HG02759 (cell line): ENCODE data around the gene KDM1B.

ENCODE experiments used
- ATAC-seq: cut with Tn5 transposase; IDR thresholded peaks from one replicate; pipeline ENCODE4 v1.9.1; 2021; ENCODE audit warnings: mild to moderate bottlenecking, moderate library complexity; ENCODE audit not compliant: unreplicated experiment

KDM1B gene, protein sequence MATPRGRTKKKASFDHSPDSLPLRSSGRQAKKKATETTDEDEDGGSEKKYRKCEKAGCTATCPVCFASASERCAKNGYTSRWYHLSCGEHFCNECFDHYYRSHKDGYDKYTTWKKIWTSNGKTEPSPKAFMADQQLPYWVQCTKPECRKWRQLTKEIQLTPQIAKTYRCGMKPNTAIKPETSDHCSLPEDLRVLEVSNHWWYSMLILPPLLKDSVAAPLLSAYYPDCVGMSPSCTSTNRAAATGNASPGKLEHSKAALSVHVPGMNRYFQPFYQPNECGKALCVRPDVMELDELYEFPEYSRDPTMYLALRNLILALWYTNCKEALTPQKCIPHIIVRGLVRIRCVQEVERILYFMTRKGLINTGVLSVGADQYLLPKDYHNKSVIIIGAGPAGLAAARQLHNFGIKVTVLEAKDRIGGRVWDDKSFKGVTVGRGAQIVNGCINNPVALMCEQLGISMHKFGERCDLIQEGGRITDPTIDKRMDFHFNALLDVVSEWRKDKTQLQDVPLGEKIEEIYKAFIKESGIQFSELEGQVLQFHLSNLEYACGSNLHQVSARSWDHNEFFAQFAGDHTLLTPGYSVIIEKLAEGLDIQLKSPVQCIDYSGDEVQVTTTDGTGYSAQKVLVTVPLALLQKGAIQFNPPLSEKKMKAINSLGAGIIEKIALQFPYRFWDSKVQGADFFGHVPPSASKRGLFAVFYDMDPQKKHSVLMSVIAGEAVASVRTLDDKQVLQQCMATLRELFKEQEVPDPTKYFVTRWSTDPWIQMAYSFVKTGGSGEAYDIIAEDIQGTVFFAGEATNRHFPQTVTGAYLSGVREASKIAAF

DNA sequence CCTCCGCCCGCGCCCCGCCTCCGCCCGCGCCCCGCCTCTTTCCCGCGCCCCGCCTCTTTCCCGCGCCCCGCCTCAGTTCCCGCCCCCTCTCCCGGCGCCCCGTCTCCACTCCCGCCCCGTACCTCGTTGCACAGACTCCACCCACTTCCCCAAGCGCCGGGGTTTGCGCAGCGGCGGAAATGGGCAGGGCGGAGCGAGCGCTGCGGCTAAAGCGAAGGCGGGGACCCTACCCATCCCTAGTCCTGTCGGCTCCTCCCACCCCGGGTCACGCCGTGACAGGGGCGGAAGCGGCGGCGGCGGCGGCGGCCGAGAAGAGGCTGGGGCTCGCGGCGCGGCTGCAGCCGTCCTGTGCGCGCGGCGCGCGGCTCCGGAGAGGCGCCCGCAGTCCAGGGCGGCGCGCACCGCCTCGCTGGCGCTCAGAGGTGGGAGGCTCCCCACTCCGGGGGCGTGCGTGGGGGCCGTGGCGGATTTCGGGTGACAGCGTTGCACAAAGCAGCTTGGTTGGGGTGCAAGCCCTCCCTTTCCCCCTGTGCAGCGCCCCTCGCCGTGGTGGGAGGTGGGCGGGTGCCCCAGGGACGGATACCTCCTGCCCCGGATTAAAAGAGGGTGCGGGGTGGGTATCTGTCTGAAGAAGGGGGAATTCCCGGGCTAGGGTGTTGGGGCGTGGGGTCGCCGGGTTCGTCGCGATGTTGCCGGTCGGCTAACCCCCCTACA is at the start of gene KDM1B:
Gene KDM1B (plus strand): TSS at position 273 of the 714 bp plus-strand sequence. CDS start 4,474 bp downstream, outside the sequence.
- peak; percentile 90 for ATAC-seq

DNA sequence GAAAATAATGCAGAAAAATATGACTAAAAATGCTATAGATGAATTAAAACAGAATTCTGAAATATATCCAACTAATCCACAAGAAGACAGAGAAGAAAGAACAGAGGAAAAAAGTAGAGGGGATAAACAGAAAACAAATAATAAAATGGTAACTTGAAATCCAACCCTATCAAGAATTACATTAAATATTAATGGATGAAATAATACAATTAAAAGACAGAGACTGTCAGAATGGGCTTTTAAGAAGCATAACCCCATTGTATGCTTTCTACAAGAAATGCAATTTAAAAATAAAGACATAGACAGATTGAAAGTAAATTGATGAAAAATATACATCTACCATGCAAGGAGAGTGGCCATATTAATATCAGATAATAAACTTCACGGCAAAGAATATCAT is 48.2 kb upstream of the KDM1B start:
- no peak for ATAC-seq

DNA sequence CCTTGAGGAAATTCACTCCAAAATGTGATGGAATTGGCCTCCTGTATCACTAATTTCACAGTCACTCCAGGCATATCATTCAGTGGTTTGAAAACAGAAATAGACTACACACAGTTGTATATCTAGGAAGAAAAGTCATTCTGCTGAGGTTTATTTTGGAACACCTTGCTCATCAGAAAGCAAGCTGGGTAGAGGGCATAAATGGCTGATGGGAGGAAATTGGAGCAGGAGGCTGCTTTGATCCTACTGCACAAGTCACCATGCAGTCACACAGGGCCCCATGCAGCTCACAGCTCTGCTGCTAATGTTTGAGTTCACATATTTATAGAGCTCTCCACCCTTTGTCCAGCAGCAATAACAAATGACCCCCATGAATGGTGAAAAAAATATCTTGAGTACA is 45.1 kb upstream of the KDM1B start:
- no peak for ATAC-seq

DNA sequence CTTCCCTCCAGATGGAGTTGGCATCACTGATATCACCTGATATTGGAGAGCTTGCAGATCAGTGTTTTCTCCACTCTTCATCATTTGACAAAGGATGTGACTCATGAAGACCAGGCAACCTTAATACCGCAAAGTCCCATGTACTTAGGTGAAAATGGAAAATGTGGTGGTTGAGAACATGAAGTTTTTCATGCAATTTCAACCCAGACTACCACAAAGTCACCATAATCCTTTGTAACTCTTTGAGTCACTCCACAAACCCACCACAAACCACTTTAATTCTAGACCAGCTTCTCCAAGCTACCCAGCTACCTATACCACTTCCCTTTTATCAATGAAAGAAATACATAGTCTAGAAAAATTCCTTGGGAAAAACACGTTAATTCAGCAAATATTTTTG is 39.9 kb upstream of the KDM1B start:
- ATAC-seq: no peak

DNA sequence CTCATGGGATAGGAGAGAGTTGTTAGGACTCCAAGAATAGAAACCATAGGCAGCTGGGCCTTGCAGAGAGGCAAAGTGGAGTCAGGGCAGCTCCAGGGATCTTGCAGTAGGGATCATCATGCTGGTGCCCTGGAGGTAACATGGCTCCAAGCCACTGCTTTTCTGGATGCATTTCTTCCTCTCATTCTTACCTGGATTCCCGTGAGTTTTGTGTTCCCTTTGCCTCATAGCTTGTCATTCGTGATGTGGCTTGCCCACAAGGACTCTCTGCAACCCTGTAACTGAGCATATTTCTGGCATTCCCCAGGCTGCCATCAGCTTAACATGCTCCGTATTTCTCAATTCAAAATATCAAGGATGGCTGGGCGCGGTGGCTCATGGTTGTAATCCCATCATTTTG is 38.1 kb upstream of the KDM1B start:
- ATAC-seq: no peak

DNA sequence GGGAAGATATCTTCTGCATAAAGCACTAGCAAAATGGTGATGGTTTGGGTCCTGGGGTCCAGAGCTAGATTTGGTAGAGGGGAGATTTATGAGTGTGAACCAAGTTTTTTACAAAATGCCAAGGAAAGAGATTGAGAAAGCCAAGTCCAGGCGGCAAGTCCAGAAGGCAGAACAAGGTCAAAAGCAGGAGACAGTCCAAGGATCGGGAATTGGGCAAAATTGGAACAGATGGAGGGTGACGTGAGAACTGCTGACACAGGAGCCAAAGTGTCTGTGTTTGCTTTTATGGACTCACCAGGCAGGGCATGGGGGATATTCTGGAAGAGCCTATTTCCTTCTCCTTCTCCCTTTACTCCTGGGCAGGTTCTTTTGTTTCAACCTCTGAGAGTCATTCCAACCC is 36.9 kb upstream of the KDM1B start:
- no peak for ATAC-seq

DNA sequence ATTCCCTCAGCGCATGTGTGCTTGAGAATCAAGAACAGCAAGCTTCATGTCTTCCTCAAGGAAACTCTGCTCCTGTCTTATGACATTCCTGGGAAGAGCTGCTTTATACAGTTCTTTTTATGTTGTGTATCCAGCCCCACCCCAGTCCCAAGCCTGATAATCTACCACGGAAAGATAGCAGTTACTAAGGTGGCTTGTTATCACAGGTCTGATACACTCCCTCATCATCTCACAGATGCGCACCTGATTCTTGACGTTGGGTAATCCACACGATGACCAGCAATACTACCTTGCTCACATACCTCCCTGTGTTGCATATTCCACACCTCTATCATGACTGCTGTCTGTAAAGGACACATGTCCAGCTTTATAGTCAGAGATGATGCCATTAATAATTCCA is 36.0 kb upstream of the KDM1B start:
- no peak for ATAC-seq

DNA sequence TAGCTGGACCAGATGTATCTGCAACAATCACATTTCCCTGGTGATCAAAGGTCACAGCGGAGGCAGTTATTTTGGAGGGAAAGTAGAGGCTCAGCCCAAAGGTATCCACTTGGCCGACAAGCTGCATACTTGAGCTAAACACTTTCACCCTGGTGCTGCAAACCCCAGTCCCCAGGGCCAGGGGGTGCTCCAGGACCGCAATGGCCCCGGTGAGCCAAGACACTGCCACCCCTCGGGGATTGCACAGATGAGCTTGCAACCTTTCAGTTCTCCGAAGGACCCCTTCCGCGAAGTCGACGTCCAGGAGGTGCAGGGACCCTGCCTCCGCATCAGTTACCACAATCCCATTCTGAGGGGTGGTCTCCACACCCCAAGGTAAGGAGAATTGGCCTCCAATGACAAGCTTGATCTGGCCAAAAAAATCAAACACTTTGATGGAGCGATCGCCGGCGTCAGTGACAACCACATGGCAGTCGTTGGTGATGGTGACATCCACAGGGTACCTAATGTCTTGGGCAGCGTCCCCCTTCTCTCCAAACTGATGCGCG is 33.6 kb upstream of the KDM1B start:
- no peak for ATAC-seq

DNA sequence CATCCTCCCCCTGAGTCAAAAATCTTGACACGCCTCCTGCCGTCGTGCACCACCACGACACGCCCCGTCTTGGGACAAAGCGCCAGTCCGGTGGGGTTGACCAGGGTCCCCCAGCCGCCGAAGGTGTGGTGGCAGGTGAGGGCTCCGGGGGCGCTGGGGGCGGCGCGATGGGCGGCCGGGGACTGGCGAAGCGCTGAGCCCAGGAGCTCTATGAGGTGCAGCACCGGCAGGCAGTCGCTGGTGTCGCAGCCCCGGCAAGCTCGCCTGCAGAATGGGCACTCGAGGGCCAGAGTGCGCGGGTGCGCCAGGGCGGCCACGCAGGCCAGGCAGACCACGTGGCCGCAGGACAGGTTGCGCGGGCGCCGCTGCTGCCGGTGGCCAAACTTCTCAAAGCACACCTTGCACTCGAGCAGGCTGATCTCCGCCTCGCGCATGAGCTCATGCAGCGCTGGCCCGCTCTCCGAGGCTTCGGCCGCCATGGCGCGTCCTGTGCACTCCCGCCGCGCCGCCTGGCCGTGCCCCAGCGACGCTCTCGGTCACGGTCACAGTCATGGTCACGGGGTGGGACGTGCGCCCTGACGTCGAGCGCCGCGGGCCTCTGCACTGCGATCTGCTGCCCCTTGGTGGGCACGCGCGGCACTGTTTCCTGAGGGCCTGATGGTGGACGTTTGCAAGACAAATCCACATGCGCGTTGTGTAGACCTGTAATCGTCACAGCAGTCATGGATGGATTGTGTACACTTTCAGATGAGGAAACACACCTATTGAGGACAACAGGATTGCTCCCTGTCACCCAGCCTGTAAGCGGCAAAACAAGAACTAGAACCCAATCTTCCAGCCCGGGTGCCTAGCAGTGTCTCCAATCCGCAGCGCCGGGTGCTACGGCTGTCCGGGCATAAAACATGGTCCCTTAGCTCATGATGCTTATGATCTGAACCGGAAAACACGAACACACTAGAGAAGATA is 32.8 kb upstream of the KDM1B start, which contains the start of gene NHLRC1:
Gene NHLRC1 (minus strand): TSS at position 550 of the 966 bp plus-strand sequence. CDS start 71 bp downstream, at position 479.
- peak; percentile 99 for ATAC-seq

DNA sequence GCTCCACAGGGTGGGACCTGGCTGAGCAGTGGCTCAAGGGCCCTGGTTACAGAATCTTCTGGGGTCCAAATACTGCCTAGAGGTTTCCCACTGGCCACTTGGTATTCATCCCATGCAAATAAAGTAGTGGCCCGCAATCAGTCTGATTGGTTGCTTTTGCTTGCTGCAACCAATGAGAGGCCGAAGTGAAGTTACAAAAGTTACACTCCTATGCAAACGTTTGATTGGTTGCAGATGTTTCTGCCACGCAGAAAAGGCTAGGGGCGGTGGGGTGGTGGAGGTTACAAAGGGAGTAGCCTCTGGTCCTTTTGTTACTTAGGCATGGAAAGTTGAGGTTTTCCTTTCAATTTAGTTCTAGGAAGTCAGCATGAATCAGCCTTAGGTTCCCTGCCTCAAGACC is 29.1 kb upstream of the KDM1B start:
- no peak for ATAC-seq

DNA sequence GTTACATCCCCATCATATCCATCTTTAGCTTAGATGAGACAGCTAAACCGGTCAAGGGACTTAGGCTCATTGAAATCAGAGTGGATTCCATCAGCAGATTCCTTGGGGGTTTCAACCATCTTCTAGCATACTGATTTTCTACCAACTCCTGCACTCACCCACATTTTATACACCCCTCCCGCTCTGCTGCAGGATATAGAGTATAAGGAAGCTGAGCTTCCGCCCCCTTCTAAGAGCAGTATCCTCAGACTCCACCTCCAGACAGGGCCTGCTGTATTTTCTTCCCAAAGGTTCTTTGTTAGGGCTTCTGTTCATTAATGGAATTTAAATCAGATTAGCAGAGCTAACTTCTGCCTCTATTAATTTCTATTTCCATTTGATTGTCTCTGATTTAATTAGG is 22.9 kb upstream of the KDM1B start:
- ATAC-seq: no peak

DNA sequence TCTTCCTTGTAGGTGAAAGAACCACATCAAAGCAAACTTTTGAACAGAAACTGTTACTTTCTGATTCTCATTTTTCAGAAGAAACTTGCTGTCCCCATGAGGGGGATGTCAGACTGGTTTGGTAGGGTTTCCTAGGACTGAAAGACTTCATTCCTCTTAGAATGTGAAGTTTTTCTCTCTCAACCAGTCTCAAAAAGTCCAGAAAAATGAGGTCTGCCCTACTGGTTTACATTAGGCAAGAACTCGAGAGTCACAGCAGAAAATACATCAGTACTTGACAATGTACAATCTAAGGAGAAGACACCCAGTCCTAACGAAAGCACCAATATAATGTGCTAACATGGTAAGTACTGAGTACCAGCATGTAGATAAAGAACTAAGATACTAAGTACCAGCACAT is 20.1 kb upstream of the KDM1B start:
- ATAC-seq: no peak

DNA sequence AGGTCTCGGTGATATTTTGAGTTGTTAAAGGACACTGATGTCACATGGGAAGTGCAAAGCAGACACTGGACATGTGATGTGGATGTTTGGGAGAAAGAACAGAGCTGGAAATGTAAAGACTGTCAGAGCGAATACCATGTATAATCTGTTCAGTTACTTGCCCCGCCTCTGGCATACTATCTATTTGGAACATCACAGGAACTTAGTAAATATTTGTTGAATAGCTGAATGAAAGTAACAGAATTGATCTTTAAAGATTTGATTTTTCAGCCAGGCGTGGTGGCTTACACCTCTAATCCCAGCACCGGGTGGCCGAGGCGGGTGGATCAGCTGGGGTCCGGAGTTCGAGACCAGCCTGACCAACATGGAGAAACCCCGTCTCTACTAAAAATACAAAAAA is 19.0 kb upstream of the KDM1B start:
- no peak for ATAC-seq

DNA sequence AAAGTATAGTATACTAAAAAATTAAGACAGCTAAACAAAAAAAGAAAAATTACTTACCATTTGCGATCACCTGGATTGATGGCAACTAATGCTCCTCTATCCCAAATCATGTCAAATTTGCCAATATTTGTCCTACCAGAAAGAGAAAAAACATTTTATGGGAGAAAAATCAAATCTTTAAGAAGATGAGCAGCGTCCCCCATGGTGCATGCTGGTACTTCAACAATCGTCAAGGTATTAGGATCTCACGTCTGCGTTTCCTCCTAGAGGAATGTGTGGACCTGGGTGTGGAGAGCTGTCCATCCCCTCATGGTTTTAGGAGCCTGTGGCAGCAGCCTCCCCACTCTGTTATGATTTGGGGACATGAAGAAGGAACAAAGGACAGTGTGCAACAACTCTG is 16.3 kb upstream of the KDM1B start:
- ATAC-seq: no peak

DNA sequence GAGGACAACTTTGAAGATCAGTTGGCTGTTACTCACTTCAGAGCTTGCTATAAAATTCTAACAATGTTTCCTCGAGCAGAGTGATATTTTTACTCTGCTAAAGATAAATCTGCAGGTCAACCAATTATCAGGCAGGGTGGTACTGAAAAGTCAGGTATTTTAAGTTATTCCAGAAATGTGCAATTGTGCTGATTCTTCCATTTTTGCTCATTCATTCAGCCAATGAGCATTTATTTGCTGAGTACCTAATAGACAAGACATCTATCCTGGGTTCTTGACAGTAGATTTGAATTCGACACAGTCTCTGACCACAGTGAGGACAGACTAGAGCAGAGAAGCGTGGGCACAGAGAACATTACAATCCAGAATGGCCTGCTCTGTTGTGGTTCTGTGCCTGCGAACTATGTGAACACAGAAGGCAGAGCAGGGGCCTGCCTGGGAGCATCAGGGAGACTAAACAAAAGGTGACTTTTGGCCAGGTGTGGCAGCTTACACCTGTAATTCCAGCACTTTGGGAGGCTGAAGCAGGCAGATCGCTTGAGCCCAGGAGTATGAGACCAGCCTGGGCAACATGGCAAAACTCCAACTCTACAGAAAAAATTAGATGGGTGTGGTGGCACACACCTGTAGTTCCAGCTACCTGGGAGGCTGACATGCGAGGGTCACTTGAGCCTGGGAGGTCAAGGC is 15.1 kb upstream of the KDM1B start:
- ATAC-seq: no peak

DNA sequence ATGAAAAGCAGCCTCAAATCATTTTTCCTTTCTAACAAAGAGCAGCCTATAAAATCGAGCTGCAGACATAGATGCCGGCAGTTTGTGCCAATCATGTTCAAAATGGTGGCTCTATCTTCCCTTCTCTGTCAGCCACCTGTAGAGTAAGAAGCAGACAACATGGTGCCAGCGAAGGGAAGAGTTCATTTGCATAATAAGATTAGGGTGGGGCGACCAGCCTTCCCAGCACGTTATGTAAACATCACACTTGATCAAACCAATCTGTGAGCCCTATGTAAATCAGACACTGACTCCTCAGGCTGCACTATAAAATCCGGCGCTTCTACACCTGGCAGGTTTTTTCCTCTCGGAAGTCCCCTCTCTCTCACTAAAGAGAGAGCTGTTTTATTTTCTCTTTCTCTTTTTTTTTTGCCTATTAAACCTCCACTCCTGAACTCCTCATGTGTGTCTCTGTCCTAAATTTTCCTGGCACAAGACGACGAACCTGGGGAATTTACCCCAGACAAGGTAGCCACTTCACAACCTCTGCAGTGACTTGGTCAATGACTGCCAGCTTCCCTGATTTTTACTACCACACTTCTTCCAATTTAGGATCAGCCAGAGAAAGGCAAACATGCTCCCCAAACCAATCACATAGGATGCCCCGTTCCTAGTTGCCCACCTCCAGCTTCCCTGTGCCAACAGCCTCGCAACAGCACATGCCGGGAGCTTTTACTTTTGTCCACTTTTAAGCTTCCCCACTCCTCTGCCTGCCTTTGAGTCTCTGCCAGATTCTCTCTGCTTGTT is 13.2 kb upstream of the KDM1B start:
- no peak for ATAC-seq

DNA sequence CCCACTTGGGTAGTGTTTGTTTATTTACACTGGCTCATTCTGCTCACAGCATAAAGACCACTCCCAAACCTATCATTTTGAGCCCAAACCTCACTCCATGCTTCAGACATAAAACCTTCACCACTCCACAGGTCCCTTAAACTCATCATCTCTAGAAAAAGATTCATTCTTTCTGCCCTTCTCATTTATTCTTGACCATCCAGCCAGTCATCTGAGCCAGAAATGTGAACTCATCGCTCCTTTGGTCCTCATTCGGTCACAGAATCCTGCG is 12.7 kb upstream of the KDM1B start:
- no peak for ATAC-seq

DNA sequence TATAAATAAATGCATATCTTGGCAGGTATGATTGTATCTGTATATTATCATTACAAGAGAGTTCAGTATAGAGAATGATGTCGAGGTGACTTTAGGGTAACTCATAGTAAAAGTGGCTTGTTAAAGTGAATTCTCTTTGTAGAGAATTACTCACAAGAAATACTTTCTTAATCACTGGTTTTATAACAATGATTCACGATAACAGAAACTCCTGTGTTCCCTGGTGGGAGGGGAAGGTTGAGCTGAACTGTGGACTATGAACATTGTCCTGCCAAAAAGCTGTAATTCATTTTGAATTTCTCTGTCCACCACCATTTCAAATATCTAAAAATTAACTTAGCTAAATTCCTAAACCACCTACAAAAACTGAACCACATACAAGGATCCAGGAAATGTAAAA is 8.1 kb upstream of the KDM1B start:
- no peak for ATAC-seq

DNA sequence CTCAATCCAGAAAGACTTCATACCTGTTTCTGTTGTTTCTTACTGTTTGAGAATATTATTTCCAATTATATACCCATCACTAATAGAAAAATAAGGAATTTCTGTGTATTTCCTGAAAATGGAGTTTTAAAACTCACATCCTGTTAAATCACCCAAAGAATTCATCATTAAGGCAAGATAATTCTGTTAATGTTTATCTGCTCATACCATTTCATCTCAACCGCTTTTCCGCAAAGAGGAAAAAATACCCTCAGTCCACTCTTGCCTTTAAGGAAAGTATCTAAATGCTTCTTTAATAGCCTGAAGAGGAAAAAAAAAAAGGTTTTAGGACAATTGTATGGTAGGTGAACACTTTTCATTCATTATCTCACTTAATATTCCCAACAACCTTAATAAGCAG is 7.6 kb upstream of the KDM1B start:
- no peak for ATAC-seq
